ENCODE measurements around the gene MED29.

Gene MED29

GRCh38 chr19:39390751-39391437 is at the start of gene MED29, which contains the start of gene PAF1:
MED29 (plus strand) TSS chr19:39391378; CDS start chr19:39391423, 45 bp downstream.
PAF1 (minus strand) TSS chr19:39391106; CDS start chr19:39390864, 242 bp downstream.
- peak; percentile 100 for DNase-seq (ENCODE audit: low spot score)

- DNase-seq (ENCODE audit: low spot score), result peak; percentile 99
Measured at GRCh38 chr19:39341719-39342604, 49.2 kb upstream of the MED29 start, which contains the start of gene SAMD4B. SAMD4B (plus strand) TSS chr19:39342421; CDS start chr19:39356894, 14,473 bp downstream.

GRCh38 chr19:39342647-39343305 is 48.4 kb upstream of the MED29 start:
- no peak for DNase-seq (ENCODE audit: low spot score)

GRCh38 chr19:39345956-39346355 is 45.2 kb upstream of the MED29 start:
- DNase-seq (ENCODE audit: low spot score), result no peak

- DNase-seq (ENCODE audit: low spot score), result no peak
Measured at GRCh38 chr19:39347332-39348164, 43.6 kb upstream of the MED29 start.

- no peak for DNase-seq (ENCODE audit: low spot score)
Measured at GRCh38 chr19:39349326-39349725, 41.9 kb upstream of the MED29 start.

- no peak for DNase-seq (ENCODE audit: low spot score)
Measured at GRCh38 chr19:39350156-39350555, 41.0 kb upstream of the MED29 start.

GRCh38 chr19:39351537-39352064 is 39.6 kb upstream of the MED29 start:
- DNase-seq (ENCODE audit: low spot score), result no peak

- no peak for DNase-seq (ENCODE audit: low spot score)
Measured at GRCh38 chr19:39352381-39353255, 38.6 kb upstream of the MED29 start.

GRCh38 chr19:39355253-39355652 is 35.9 kb upstream of the MED29 start:
- peak; percentile 57 for DNase-seq (ENCODE audit: low spot score)

GRCh38 chr19:39356073-39356472 is 35.1 kb upstream of the MED29 start:
- DNase-seq (ENCODE audit: low spot score), result no peak

- no peak for DNase-seq (ENCODE audit: low spot score)
Measured at GRCh38 chr19:39356647-39357046, 34.5 kb upstream of the MED29 start.

GRCh38 chr19:39359026-39359425 is 32.2 kb upstream of the MED29 start:
- DNase-seq (ENCODE audit: low spot score), result no peak

GRCh38 chr19:39360599-39360998 is 30.6 kb upstream of the MED29 start:
- DNase-seq (ENCODE audit: low spot score), result no peak

GRCh38 chr19:39362682-39363657 is 28.2 kb upstream of the MED29 start:
- DNase-seq (ENCODE audit: low spot score), result no peak

GRCh38 chr19:39363901-39364457 is 27.2 kb upstream of the MED29 start:
- DNase-seq (ENCODE audit: low spot score), result peak; percentile 92

GRCh38 chr19:39365531-39365930 is 25.6 kb upstream of the MED29 start:
- DNase-seq (ENCODE audit: low spot score), result no peak

GRCh38 chr19:39369200-39369599 is 22.0 kb upstream of the MED29 start:
- DNase-seq (ENCODE audit: low spot score), result no peak

- DNase-seq (ENCODE audit: low spot score), result no peak
Measured at GRCh38 chr19:39370735-39371134, 20.4 kb upstream of the MED29 start.
